GM19043 (cell line): ENCODE data around the gene ATAD3C.
"Not testable (repeated sequence)": the region's sequence is repeated elsewhere in the genome, so short reads cannot be mapped to it uniquely, and the experiment has no call there.

Experiments used
- ATAC-seq: cut with Tn5 transposase; IDR thresholded peaks from one replicate; pipeline ENCODE4 v1.9.1; 2021; ENCODE audit warnings: low read depth; ENCODE audit not compliant: unreplicated experiment

The ATAD3C gene

DNA sequence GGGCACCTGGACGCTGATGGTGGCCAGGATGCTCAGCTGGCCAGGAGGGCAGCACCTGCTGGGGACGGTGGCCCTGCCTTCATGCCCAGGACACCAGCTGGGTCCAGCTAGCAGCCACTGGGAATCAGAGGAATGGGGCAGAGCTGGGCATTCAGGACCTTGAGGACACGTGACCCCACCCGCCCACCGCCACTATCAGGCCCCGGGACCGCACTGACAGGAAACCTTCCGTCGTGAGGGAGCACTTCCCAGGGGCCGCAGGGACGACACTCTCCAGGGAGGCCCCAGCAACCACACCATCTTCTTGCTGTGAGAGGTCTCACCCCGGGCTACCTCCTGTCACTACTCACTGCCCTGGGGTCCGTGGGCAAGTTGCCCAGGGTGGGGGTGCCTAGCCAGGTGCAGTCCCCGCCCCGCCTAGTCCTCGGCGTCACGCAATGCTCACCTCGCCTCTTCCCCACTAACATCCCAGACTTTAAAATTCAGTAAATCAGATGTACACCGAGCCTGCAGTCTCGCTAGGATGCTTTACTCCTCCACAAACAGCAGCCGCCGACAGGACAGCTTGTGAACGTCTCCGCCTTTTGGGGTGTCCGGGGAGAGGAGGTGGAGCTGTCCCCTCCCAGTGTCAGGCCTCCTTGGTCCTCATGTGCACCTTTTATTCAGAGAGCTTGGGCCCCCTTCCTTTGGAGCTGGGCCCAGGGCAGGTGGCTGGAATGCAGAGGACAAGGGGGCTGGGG, 9.1 kb upstream of the ATAD3C start:
- no peak for ATAC-seq

DNA sequence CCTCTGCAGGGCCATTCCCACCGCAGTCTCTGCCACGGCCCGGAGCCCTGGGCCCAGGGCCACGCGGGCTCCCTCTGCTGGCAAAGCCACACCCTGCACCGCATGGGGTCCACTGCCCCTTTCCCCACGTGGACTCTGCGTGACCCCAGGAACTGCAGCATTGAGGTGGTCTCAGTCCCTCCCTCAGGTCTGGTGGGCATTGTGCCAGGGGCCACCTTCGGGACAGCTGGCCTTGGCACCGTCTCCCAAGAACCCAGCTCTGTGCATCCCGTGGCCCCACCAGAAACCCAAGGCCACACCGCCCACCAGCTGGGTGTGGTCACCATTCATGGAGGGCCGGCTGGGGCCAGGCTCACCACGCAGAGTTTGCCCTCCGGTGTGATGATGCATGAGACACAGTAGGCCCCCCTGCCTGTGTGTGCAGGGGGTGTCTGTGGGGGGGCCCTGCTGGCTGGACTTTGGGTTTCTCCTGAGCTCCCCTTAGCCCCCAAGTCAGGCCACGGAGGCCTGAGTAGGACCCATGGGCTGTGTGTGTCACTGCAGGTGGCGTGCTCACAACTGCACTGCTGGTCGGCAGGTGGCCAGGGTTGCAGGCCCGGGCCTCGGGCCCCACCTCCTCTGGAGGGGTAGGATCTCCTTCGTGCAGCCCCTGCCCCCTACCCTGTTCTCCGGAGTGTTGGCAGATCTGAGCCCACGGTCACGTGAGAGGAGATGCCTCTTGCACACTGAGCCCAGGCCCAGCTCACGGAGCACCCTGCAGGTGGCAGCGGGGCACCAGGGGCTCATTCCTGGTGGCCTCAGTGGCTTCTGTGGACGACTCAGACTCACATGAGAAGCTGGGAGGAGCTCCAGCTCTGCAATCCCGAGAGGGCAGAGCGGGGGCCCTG, 8.2 kb upstream of the ATAD3C start:
- ATAC-seq = no peak

DNA sequence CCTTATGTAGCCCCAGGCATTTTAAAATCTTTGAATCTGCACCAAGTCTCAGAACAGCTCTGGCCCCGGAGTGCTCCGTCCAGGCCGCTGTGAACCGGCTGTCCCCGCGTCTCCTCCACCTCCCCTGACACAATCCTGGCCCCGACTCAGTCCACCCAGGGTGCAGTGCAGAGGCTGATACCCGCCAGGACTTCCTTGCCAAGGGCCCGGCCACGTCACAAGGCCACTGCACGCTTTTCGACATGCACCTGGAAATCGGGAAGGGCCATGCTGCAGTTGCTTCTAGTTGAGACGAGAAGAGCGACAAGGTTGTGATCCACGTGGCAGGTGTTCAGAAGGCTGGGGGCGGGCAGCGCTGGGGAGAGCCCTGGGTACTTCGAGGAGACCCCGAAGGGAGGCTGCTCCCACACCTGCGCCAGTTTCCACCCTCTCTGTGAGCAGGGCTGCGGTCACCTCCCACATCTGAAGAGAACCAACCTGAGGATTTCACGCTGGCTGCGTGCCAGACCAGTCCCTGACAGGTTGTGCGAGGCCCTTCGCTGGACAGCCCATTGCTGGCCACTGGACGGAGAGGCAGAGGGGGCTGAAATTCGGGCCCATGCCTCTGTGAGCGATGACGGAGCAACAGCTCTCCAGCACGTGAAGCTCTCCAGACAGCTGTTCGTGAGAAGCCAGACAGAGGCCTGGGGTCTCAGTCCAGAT, 7.3 kb upstream of the ATAD3C start:
- ATAC-seq = no peak

DNA sequence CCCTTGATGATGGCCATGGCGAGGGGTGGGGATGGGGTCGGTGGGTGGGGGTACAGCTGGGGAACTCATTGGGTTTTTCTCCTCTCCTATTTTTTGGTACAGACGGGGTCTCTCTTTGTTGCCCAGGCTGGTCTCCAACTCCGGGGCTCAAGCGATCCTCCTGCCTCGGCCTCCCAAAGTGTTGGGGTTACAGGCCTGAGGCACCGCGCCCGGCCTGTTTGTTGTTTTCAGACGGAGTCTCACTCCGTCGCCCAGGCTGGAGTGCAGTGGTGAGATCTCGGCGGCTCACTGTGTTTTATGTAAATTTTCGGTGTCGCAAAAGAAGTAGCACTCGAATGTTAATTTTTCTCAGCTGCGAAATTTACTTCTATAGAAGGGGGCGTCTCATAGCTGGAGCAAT, 2.9 kb upstream of the ATAD3C start:
- ATAC-seq = not testable (repeated sequence)

DNA sequence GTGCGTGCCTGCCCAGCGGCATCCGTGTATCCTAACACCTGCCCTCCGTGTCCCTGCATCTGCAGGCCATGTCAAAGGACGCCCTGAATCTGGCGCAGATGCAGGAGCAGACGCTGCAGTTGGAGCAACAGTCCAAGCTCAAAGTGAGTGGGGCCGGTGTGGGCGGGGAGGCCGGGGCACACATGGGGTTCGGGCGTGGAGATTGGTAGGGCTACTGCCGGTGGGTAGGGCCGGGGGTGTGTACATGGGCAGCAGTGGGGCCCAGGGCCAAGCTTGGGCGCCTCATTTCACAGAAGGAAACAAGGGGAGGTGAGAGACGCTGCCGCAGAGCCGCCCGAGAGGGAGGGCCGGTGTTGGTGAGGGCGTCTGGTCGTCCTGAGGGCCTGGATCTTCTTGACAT, 1.1 kb downstream of the ATAD3C start:
- not testable (repeated sequence) for ATAC-seq

DNA sequence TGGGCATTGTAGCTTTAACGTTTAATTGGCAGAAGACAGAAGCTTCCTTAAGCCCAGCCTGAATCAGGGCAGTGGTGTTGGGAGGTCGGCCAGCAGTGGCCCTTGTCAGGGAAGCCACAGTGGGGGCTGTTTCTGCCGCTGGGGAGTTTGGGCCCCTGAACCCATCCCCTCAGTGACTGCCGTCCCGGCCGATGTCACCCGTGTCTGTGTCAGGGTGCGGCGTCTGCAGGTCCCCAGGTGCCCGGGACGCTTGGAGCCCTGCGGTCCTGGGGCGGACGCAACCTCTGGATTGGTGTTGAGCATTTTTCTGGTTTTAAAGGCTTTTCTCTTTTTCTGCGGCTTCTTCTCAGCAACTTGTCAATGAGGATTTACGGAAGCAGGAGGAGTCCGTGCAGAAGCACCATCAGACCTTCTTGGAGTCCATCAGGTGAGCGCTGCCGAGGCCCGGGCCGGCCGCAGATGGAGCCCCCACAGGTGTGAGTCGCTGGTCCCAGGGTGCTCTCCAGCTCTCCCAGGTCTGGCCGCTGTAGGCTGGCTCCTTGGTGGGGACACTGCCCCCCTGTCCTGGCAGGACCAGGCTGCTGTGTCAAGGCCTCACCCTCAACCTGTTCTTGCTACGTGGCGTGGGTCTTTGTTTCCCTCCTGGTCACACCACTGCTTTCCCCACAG, 2.3 kb downstream of the ATAD3C start:
- no peak for ATAC-seq

DNA sequence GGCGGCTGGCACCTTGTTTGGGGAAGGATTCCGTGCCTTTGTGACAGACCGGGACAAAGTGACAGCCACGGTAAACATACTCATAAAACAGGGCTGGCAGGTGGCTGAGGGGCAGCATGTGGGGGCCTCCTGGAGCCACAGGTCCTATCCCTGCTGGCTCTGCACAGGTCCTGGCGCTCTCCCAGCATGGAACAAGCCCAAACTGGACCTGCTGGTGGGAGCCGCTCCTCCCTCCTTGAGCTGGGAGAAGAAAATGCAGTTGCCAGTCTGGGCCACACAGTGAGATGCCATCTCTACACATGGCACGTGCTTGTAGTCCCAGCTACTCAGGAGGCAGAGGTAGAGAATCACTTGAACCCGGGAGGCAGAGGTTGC, 2.9 kb downstream of the ATAD3C start:
- not testable (repeated sequence) for ATAC-seq

DNA sequence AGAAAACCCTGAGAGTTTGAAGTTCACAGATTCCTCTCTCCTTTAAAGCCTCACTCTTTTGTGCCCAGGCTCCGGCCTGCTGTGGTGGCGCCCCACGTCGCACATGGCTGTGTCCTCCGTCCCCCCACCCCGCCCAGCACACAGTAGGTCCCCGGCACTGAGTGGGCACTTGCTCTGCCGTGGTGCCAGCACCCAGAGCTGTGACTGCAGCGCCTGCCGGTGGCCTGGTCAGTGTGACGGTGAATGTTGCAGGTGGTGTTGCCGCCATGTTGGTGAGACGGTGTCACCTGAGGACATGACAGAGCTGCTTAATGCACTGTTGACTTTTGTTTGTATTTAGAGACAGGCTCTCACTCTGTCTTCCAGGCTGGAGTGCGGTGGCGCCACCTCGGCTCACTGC, 3.4 kb downstream of the ATAD3C start:
- no peak for ATAC-seq

DNA sequence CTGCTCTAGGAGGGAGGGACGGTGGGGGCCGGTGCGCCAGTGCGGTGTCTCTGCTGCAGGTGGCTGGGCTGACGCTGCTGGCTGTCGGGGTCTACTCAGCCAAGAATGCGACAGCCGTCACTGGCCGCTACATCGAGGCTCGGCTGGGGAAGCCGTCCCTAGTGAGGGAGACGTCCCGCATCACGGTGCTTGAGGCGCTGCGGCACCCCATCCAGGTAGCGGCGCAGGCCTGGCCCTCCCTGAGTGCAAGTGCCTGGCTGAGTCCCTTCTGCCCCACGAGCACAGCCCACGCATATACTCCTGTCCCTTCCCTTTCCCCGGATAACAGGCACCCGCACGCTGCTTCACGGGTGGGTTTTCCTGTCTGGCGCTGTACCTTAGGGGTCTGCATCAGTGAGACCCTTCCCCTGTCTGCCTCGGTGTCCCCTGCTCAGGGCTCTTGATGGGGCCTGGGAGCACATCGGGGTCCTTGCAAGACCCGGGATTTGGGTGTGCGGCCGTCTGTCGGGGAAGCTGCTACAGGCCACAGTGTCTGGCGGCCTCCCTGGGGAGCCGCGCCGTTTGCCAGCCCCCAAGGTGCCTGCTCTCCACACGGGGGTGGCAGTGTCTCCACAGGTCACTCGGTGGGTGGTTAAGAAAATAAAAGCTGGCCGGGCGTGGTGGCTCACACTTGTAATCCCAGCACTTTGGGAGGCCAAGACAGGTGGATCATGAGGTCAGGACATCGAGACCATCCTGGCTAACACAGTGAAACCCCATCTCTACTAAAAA, 5.0 kb downstream of the ATAD3C start:
- ATAC-seq = not testable (repeated sequence)

DNA sequence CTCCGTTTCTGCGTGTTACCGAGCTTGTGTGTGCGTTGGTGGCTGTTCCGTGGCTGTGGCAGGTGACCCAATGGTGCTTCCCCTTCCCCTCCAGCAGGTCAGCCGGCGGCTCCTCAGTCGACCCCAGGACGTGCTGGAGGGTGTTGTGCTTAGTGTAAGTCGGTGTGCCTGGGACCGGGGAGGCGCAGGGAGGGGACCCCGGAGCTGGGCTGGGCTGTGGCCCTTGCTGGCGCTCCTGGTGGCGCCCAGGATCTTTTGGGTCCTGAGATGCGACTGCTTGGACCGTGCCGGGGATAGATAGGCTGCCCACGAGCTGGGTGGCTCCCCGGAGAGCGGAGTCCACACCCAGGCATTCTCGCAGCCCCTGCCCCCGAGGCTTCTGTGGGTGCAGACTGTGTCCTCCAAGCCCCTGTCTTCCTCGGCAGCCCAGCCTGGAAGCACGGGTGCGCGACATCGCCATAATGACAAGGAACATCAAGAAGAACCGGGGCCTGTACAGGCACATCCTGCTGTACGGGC, 5.9 kb downstream of the ATAD3C start:
- no peak for ATAC-seq

DNA sequence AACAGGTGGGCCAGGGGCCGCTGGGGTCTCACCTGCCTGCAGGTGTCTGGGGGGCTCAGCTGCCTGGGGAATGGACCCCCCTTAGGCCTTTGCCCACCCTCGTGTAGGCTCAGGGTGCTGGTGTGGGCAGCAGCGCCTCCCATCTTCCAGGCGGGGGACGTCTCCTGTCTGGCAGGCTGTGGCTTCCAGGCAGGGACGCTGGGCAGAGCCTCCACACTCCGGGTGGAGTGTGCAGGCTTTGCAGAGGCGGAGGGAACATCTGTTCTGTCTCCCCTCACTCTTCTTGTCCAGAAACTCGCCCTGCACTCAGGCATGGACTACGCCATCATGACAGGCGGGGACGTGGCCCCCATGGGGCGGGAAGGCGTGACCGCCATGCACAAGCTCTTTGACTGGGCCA, 6.4 kb downstream of the ATAD3C start:
- not testable (repeated sequence) for ATAC-seq

DNA sequence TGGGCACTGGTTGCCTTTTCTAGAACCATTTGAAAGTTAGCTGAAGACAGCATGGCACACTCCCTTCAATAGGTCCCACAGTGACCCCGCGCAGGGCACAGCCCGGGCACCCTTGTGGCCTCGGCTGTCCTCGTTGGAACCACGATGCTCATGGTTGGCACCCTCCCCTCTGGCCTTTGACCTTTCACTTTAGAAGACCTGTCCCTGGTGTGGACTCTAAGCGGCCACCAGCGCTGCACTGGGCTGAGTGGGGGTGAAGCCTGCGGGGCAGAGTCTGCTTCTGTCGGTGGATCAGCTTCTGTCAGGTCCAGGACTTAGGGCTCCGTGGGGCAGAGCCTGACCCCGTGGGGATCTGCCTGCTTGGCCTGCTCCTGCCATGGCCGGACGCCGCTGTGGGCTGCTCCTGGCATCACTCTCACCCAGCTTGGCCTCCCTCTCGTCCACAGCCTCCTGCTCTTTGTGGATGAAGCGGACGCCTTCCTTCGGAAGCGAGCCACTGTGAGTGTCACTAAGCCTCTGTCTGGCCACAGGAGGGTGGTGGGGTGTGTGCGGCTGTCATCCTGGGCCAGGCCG, 7.3 kb downstream of the ATAD3C start:
- not testable (repeated sequence) for ATAC-seq

DNA sequence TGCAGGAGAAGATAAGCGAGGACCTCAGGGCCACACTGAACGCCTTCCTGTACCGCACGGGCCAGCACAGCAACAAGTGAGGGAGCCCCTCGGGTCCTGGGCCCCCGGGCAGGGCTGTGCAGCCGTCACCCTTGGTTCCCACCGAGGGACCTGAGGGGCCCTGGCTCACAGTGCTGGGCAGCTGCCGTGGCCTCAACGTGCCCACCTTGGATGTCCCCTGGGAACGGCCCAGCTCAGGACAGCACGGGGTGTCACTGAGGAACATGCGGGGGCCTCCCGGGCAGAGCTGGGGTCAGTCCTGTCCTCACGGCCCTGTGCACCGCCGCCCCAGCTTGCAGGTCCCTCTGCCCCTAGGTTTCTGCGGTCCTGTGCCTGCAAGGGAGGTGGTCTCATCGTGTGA, 9.7 kb downstream of the ATAD3C start:
- not testable (repeated sequence) for ATAC-seq

DNA sequence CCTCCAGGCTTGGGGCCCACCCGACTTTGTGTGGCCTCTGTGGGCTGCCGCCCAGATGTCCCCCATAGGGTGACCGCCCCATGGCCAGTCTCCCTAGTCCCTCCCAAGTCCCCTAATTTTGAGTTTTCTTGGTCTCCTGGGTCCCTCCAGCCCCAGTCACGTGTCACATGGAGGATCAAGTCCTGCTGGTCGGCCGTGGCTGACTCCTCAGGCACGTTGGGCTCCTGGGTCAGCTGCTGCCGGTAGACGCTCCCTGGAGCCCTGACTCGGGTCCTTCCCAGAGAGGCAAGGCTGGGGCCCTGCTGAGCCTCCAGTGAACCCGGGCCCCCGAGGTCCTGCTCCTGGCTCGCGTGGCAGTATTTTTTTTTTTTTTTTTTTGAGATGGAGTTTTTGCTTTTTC, 10.2 kb downstream of the ATAD3C start:
- not testable (repeated sequence) for ATAC-seq

DNA sequence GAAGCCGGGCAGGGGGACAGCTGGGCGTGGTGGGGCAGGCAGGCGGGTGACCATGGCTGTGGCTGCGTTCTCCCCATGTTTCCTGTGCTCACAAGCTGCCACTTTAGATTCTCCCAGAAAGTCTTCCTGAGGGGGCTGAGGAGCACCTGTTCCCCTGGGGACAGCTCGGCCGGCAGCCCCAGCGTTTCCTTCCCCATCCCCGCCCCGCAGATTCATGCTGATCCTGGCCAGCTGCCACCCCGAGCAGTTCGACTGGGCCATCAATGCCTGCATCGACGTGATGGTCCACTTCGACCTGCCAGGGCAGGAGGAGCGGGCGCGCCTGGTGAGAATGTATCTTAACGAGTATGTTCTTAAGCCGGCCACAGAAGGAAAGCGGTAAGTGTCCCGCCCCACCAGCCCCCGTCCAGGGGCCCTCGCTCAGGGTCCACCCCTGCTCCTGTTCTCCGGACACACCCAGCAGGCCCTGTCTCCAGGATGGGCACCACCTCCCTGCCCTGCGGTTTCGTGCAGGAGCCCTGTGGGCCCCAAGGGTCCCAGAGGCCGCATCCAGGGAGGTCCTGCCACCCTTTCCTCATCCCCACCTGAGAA, 11.1 kb downstream of the ATAD3C start:
- ATAC-seq = no peak

DNA sequence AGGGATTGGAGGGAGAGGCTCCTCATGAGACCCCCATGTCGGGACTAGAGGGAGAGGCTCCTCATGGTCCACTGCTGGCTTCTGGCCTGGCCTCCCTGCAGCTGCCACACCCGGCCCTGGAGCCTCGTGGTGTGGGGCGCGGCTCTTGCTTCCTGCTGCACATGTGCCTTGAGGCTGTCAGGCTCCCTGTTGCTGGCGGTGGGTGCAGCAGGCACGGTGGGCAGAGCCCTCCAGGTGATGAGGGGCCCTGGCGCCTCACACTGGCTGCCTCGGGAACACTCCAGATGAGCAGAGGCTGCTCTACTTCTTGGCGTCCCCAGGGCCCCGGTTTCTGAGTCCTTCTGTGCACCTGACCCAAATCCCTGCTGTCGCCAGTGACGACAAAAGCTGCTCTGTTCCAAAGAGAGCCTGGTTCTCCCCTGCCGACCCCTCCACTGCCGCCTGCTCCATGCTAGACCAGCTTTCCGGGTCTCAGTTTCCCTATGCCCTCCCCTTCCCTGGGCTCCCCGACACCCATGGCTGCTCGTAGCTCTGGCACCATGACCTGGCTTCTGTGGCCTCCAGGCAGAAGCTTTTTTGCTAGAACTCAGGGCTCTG, 12.3 kb downstream of the ATAD3C start:
- ATAC-seq = no peak

DNA sequence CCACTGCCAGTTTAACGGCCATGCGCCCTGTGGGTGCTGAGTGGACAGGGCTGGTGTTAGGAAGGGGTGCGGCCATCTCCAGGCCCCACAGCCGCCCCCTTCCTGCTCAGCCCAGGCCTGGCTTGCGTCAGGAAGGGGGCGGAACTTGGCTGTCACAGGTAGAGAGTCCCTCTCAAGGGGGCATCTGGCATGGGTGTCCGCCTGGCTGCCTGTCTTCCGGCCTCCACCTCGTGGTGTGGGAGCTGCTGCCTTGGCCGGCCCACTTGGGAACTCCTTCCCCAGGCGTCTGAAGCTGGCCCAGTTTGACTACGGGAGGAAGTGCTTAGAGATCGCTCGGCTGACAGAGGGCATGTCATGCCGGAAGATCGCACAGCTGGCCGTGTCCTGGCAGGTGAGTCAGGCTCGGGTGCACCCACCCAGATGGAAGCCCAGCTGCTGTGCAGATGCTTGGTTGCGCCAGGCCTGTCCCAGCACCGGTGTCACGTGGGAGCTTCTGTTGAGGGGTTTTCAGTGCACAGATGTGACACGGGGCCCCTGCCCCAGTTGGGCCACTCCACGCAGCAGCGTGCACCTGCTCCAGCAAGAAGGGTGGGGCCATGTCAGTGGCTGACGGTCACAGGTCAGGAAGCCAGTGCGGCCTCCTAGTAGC, 13.0 kb downstream of the ATAD3C start:
- ATAC-seq = no peak

DNA sequence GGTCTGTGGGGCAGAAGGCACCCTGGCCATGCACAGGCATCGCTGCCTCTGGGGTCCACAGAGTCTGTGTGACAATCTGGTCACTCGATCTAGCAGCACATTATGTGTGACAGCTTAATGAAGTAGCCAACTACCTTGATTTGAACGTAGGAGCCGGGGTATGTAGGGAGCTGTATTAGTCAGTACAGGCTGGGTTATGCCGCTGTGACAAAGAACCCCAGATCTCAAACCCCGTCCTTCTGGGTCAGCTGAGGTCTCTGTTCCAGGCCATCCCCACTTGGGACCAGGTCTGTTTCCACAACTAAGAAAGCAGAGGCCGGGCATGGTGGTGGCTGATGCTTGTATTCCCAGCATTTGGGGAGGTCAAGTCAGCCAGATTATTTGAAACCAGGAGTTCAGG, 13.8 kb downstream of the ATAD3C start:
- ATAC-seq = no peak
